Activated CD8-positive, alpha-beta T cell treated with anti-CD3 and anti-CD28 coated beads, Interleukin-2, amount 10 ng/mL, durations not matched to agents 7 days and 5 days (primary cell): ENCODE measurements around the gene KLRK1. TPM values are rescaled to one million over a fixed set of nuclear protein-coding genes. Genes with fewer than 3 reads are reported as not detected.
"Not testable (repeated sequence)": the region's sequence is repeated elsewhere in the genome, so short reads cannot be mapped to it uniquely, and the experiment has no call there.

Source experiments
- ATAC-seq: fragments of 150-1000 bp; cut with Tn5 transposase; one replicate; pipeline ENCODE4 v1.10.0; 2021; ENCODE audit warnings: moderate library complexity
- CTCF ChIA-PET: fragments of 350-600 bp; sonication (Branson Sonifier 250); formaldehyde crosslinking; loops from one replicate; lab custom pipeline; 2021; ENCODE audit warnings: antibody characterized with exemption; lab: Charles Lee
- POLR2A ChIA-PET: fragments of 350-600 bp; sonication (Branson Sonifier 250); formaldehyde crosslinking; loops from one replicate; lab custom pipeline; 2021; ENCODE audit warnings: antibody characterized with exemption; lab: Charles Lee
- DNase-seq: peaks from one replicate; pipeline ENCODE4 v3.0.0-alpha.2; 2020
- H3K27ac Mint-ChIP-seq: one replicate; pipeline ENCODE4 v1.8.0; 2021; ENCODE audit warnings: mild to moderate bottlenecking, mixed read lengths
- H3K27me3 Mint-ChIP-seq: one replicate; pipeline ENCODE4 v1.8.0; 2021; ENCODE audit warnings: low read depth, mixed read lengths
- H3K36me3 Mint-ChIP-seq: one replicate; pipeline ENCODE4 v1.8.0; 2021; ENCODE audit warnings: low read depth, mixed read lengths
- H3K4me1 Mint-ChIP-seq: one replicate; pipeline ENCODE4 v1.8.0; 2021; ENCODE audit warnings: low read depth, mixed read lengths
- H3K4me3 Mint-ChIP-seq: one replicate; pipeline ENCODE4 v1.8.0; 2021; ENCODE audit warnings: mild to moderate bottlenecking, mixed read lengths
- H3K9me3 Mint-ChIP-seq: one replicate; pipeline ENCODE4 v1.8.0; 2022; ENCODE audit warnings: mixed read lengths; ENCODE audit not compliant: insufficient read depth
- total RNA-seq, 2 experiments: library from RNA; stranded (reverse); gene quantifications; one replicate each; pipeline ENCODE4 v1.2.3, GENCODE V29; 2021

Gene KLRK1
- total RNA-seq, 2 experiments from 2014 or later = 117 to 123 TPM

GRCh38 chr12:10369557-10370415, 20.1 kb downstream of the KLRK1 start:
- Mint-ChIP-seq H3K27me3 (no peaks in the 10 kb centered on the region), H3K36me3 (peaks cover 73% of the 10 kb centered on the region), H3K4me3 (peak overlapping the region; percentile 75), H3K27ac (peak overlapping the region; percentile 96), H3K4me1 (peaks cover 51% of the 10 kb centered on the region), H3K9me3 (peaks cover 6% of the 10 kb centered on the region)
- DNase-seq (no peak), ATAC-seq (peak; percentile 15)
- POLR2A ChIA-PET = interaction anchor here (0.6 to 1.5 kb wide), 7 partner anchors 17 to 188 kb away, joined by 3 to 4 read pairs (median 3); no protein-coding TSS in a partner anchor
- CTCF ChIA-PET = interaction anchor here (0.7 to 1.3 kb wide), 4 partner anchors 22 to 191 kb away, joined by 3 to 4 read pairs (median 4); no protein-coding TSS in a partner anchor

- Mint-ChIP-seq H3K4me3 (peak overlapping the region; percentile 29), H3K27me3 (no peaks in the 10 kb centered on the region), H3K27ac (peak overlapping the region; percentile 74), H3K9me3 (peaks cover 6% of the 10 kb centered on the region), H3K36me3 (peaks cover 61% of the 10 kb centered on the region), H3K4me1 (peaks cover 38% of the 10 kb centered on the region)
- ChIA-PET POLR2A (interaction anchor here (0.6 to 5.4 kb wide), 8 partner anchors 19 to 191 kb away, joined by 3 to 48 read pairs (median 3); no protein-coding TSS in a partner anchor), CTCF (interaction anchor here (1.7 to 4.2 kb wide), 2 partner anchors 24 to 189 kb away, joined by 4 to 31 read pairs; no protein-coding TSS in a partner anchor)
- no peak for ATAC-seq
- DNase-seq = no peak
These were observed 21.4 kb downstream of the KLRK1 start for GRCh38 chr12:10368206-10369171.

DNA sequence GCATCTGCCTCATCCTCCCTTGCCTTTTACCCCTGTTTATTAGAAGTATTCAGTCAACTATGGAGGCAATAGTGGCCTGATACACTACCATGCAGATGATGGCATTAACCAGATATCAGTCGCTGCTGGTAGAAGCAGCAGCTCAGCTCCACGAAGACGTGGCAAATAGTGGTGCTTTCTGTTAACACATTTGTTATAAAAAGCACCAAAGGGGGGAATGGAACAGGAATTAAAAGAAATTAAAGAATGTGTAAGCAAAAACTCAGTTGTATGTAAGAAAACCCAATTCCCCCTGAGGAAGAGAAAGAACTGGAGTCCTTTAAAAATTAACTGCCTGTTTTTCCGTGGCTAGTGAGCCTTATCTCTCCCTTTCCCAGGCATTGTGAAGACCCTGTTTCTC, 22.1 kb downstream of the KLRK1 start:
- CTCF ChIA-PET = interaction anchor here (0.9 to 4.2 kb wide), 20 partner anchors 8 to 301 kb away, joined by 3 to 31 read pairs (median 8); no protein-coding TSS in a partner anchor
- not testable (repeated sequence) for ATAC-seq, H3K4me3 Mint-ChIP-seq, H3K27me3 Mint-ChIP-seq, DNase-seq, H3K9me3 Mint-ChIP-seq
- peaks cover 60% of the 10 kb centered on the region for H3K36me3 Mint-ChIP-seq
- H3K4me1 Mint-ChIP-seq = peaks cover 33% of the 10 kb centered on the region
- H3K27ac Mint-ChIP-seq = peak overlapping the region; percentile 74
- POLR2A ChIA-PET = interaction anchor here (1.2 to 5.4 kb wide), 5 partner anchors 20 to 191 kb away, joined by 3 to 48 read pairs (median 4); no protein-coding TSS in a partner anchor

DNA sequence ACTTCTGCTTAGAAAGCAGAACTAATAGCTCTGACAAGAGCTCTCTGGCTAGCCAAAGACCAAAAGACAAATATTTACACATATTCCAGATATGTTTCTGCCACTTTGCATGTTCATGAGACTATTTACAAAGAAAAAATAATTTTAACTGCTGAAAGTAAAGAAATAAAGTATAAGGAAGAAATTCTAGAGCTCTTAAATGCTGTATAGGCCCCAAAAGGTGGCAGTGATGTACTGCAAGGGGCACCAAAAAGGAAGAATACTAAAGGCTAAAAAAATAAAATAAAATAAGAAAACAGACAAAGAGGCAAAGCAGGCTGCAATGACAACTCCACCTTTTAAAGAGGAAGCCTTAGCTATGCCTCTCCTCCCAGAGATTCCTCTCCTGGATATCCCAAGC, 23.0 kb downstream of the KLRK1 start:
- Mint-ChIP-seq H3K27me3 (no peaks in the 10 kb centered on the region), H3K36me3 (peaks cover 61% of the 10 kb centered on the region), H3K4me3 (no peak overlapping the region), H3K27ac (no peak overlapping the region), H3K9me3 (peaks cover 6% of the 10 kb centered on the region), H3K4me1 (peaks cover 25% of the 10 kb centered on the region)
- no peak for ATAC-seq
- ChIA-PET POLR2A (interaction anchor here (0.8 to 5.4 kb wide), 9 partner anchors 8 to 193 kb away, joined by 3 to 48 read pairs (median 5); no protein-coding TSS in a partner anchor), CTCF (interaction anchor here (0.6 to 4.2 kb wide), 41 partner anchors 8 to 383 kb away, joined by 3 to 32 read pairs (median 4); no protein-coding TSS in a partner anchor)
- DNase-seq = no peak

DNA sequence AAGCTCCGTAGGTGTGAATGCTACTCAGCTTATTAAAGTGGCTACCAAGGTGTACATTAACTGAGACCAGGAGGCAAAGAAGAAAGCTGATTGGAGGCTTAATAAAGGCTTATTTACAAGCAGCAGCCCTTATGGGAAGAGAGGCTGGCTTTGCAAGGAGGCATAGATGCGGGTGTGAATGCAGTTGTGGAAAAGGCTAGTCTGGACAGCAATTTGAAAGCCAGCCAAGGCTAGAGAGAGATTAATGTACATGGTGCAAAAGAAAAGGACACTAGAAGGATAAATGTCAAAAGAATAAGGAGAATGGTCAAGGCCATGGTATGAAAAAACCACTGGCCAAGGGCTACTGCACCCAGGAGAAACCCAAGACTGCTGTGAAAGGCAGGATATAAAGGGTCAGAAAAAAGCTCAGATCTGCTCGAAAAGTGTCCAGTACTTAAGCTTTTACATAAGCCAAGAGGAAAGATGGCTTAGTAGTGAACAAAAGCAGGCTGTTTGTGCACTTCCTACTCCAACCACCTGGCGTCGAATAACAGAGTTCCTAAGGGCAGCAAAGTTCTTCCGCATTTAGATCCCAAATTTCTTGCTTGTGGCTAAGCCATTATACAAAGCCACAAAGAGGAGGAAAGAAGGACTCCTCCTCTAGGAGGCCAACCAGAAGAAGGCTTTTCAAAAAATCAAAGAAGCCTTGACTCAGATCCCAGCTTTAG, 24.0 kb downstream of the KLRK1 start:
- H3K27me3 Mint-ChIP-seq = no peaks in the 10 kb centered on the region
- H3K4me3 Mint-ChIP-seq = no peak overlapping the region
- peaks cover 23% of the 10 kb centered on the region for H3K4me1 Mint-ChIP-seq
- ChIA-PET POLR2A (interaction anchor here (0.6 to 5.4 kb wide), 12 partner anchors 8 to 568 kb away, joined by 3 to 48 read pairs (median 4); no protein-coding TSS in a partner anchor), CTCF (interaction anchor here (0.7 to 4.2 kb wide), 44 partner anchors 10 to 384 kb away, joined by 3 to 32 read pairs (median 4); no protein-coding TSS in a partner anchor)
- ATAC-seq (no peak), DNase-seq (no peak)
- no peak overlapping the region for H3K27ac Mint-ChIP-seq
- H3K9me3 Mint-ChIP-seq = peaks cover 6% of the 10 kb centered on the region
- peaks cover 58% of the 10 kb centered on the region for H3K36me3 Mint-ChIP-seq

DNA sequence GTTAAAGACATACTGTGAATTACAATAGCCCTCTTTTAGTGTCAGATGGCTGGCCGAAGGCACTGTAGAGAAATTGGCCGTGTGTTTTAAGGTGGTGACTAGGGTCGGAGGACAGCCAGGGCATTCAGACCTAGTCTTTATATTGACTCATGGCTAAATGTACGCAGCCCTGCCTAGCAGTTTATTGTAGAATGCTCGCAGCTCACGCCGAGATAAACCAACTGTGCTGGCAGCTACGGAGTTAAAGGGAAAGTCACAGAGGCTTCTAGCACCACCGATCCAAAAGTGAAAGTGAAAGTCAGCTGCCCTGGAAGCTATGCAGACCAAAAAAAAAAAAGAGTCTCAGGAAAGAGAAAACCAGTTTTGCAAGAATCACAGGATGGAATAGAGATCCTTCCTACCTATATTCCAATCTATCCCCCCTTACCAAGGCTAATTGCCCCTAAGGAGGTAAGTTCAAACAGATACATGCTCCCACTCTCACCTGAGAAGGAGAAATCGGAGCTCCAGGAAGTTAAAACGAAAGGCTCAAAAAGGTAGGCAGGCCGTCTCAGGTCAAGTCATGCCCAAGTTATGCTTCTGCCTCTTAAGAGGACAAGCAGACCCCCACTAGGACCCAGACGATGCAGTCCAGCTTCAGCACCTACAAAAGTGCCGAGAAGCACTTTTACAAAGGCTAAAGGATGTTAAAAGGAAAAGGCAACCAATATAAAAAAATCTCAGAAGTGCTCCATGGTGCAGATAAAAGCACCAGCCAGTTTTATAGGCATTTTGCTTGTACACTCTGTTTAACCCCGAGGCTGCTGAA, 24.8 kb downstream of the KLRK1 start:
- ChIA-PET CTCF (interaction anchor here (0.9 to 4.2 kb wide), 22 partner anchors 10 to 310 kb away, joined by 3 to 32 read pairs (median 7); no protein-coding TSS in a partner anchor), POLR2A (interaction anchor here (0.6 to 5.4 kb wide), 12 partner anchors 9 to 567 kb away, joined by 3 to 48 read pairs (median 4); no protein-coding TSS in a partner anchor)
- peak; percentile 68 for ATAC-seq
- H3K27me3 Mint-ChIP-seq = no peaks in the 10 kb centered on the region
- H3K27ac Mint-ChIP-seq = no peak overlapping the region
- H3K4me1 Mint-ChIP-seq = peaks cover 23% of the 10 kb centered on the region
- DNase-seq = peak; percentile 87
- no peak overlapping the region for H3K4me3 Mint-ChIP-seq
- peaks cover 6% of the 10 kb centered on the region for H3K9me3 Mint-ChIP-seq
- H3K36me3 Mint-ChIP-seq = peaks cover 58% of the 10 kb centered on the region

DNA sequence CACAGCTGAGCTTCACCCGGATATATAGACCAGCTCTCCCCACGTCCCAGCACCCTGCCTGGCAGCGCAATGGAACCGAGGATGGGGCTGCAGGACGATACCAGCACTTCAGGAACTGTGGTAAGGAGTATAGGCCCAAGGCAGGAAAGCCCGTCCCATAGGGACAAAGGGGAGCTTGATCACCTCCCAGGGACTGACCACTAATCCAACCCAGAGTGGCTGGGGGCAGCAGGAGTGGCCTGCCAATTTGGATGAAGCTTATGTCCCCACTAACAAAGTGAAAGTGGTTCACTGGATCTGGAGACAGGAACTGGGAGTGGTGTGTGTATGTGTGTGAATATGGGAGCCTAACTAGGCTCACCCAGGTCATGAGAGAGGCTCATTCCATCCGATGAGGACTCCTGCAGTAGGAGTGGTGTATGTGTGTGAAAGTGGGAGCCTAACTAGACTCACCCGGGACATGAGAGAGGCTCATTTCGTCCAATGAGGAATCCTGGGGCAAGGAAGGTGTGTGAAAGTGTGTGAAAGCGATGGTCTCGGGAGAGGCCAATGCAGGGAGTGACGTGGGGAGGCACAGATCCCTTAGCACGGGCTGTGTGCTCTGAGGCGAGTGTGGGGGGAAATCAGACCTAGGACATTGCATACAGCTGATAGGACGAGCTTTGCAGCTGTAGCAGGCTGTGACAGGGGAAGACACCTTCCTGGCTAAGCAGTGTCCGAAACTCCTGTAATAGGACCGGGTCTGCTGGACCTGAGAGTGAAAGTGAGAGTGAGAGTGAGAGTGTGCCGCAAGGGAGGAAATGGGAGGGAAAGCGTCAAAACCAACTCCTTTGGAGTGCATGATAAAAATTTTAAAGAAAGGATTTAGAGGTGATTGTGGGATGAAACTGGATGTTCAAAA, 25.7 kb downstream of the KLRK1 start:
- no peak overlapping the region for H3K27ac Mint-ChIP-seq
- ChIA-PET POLR2A (interaction anchor here (0.7 to 5.4 kb wide), 10 partner anchors 9 to 197 kb away, joined by 3 to 48 read pairs (median 5); no protein-coding TSS in a partner anchor), CTCF (interaction anchor here (1.0 to 4.2 kb wide), 10 partner anchors 18 to 198 kb away, joined by 3 to 32 read pairs (median 6); no protein-coding TSS in a partner anchor)
- ATAC-seq (peak; percentile 64), DNase-seq (peak; percentile 64)
- H3K27me3 Mint-ChIP-seq = no peaks in the 10 kb centered on the region
- H3K4me3 Mint-ChIP-seq = no peak overlapping the region
- peaks cover 6% of the 10 kb centered on the region for H3K9me3 Mint-ChIP-seq
- peaks cover 57% of the 10 kb centered on the region for H3K36me3 Mint-ChIP-seq
- peaks cover 23% of the 10 kb centered on the region for H3K4me1 Mint-ChIP-seq

DNA sequence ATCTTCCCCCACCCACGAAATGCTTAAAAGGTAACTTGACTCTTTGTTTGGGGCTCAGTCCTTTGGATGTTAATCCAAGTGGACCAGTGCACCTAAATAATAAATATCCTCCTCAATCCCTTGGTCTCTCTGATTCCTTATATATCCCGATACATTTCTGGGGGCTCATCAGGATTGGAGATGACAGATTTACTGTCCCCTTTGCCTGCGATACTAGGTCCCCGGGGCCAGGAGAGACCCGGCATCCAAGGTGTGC, 26.3 kb downstream of the KLRK1 start:
- H3K27ac Mint-ChIP-seq = no peak overlapping the region
- H3K9me3 Mint-ChIP-seq = peaks cover 6% of the 10 kb centered on the region
- H3K4me1 Mint-ChIP-seq = peaks cover 29% of the 10 kb centered on the region
- no peak overlapping the region for H3K4me3 Mint-ChIP-seq
- ChIA-PET CTCF (interaction anchor here (1.0 kb wide), 2 partner anchors 191 to 196 kb away, joined by 3 read pairs; no protein-coding TSS in a partner anchor), POLR2A (interaction anchor here (1.0 to 5.4 kb wide), 4 partner anchors 9 to 196 kb away, joined by 4 to 48 read pairs (median 5); no protein-coding TSS in a partner anchor)
- no peak for DNase-seq
- peaks cover 60% of the 10 kb centered on the region for H3K36me3 Mint-ChIP-seq
- ATAC-seq = no peak
- H3K27me3 Mint-ChIP-seq = no peaks in the 10 kb centered on the region
